IMR-90 (cell line): ENCODE data around the gene MIA2. TPM values are rescaled to one million over a fixed set of nuclear protein-coding genes. Genes with fewer than 3 reads are reported as not detected.

Source experiments
- ATAC-seq: fragments of 200-7000 bp; cut with Tn5 transposase; 2 replicates; pipeline ENCODE4 v1.9.1; 2020; ENCODE audit warnings: low read depth, mild to moderate bottlenecking, moderate library complexity
- BruUV-seq: library from RNA; stranded (reverse); fragments of 400-500 nt; replicated peaks from 2 replicates; lab custom pipeline; 2021; lab: Mats Ljungman, UMichigan
- CTCF ChIA-PET: fragments of 300-600 bp; formaldehyde crosslinking; extraction: SDS; loops from one replicate; lab custom pipeline; 2021; ENCODE audit warnings: antibody characterized with exemption; lab: Yijun Ruan, JAX
- POLR2A ChIA-PET: fragments of 300-600 bp; sonication (Branson Sonifier 250); formaldehyde crosslinking; loops from one replicate; lab custom pipeline; 2022; ENCODE audit warnings: antibody characterized with exemption; ENCODE audit not compliant: unreplicated experiment; lab: Charles Lee
- DNase-seq: peaks from one replicate; pipeline ENCODE4 v3.0.0; 2013
- H2AFZ ChIP-seq: replicated peaks from 2 replicates; pipeline ENCODE3; 2013; ENCODE audit warnings: low read length, mild to moderate bottlenecking; ENCODE audit not compliant: poor library complexity
- H2AK5ac ChIP-seq: 2 replicates; pipeline ENCODE4 v1.6.1; 2013; ENCODE audit warnings: low read depth, low read length, inconsistent platforms
- H2AK9ac ChIP-seq: replicated peaks from 2 replicates; pipeline ENCODE3; 2013; ENCODE audit warnings: mild to moderate bottlenecking, low read depth, low read length, moderate library complexity; ENCODE audit not compliant: poor library complexity
- H2BK120ac ChIP-seq: 2 replicates; pipeline ENCODE4 v1.6.1; 2013; ENCODE audit warnings: low read depth, low read length, inconsistent platforms
- H2BK15ac ChIP-seq: 3 replicates; pipeline ENCODE4 v1.6.1; 2013; ENCODE audit warnings: low read depth, low read length, inconsistent platforms
- H2BK20ac ChIP-seq: 2 replicates; pipeline ENCODE4 v1.6.1; 2013; ENCODE audit warnings: low read depth, mild to moderate bottlenecking, inconsistent platforms, low read length, moderate library complexity
- H2BK5ac ChIP-seq: 2 replicates; pipeline ENCODE4 v1.6.1; 2013; ENCODE audit warnings: mild to moderate bottlenecking, low read depth, low read length, inconsistent platforms; ENCODE audit not compliant: poor library complexity, severe bottlenecking
- H3K14ac ChIP-seq: replicated peaks from 2 replicates; pipeline ENCODE4 v1.6.1; 2013; ENCODE audit warnings: low read depth, low read length, inconsistent platforms
- H3K18ac ChIP-seq: 2 replicates; pipeline ENCODE4 v1.6.1; 2013; ENCODE audit warnings: low read depth, low read length, control low read depth
- H3K23ac ChIP-seq: 2 replicates; pipeline ENCODE4 v1.6.1; 2013; ENCODE audit warnings: low read depth, low read length, inconsistent platforms
- H3K27ac ChIP-seq: 2 replicates; pipeline ENCODE4 v1.5.1; 2013; ENCODE audit warnings: mild to moderate bottlenecking, control low read depth, low read length; ENCODE audit not compliant: insufficient read depth
- H3K27me3 ChIP-seq: 2 replicates; pipeline ENCODE4 v1.6.1; 2013; ENCODE audit warnings: low read length; ENCODE audit not compliant: control insufficient read depth, insufficient read depth
- H3K36me3 ChIP-seq: 2 replicates; pipeline ENCODE4 v1.6.1; 2013; ENCODE audit warnings: low read length, mixed read lengths; ENCODE audit not compliant: control insufficient read depth, insufficient read depth
- H3K4ac ChIP-seq: 2 replicates; pipeline ENCODE4 v1.6.1; 2013; ENCODE audit warnings: low read depth, low read length, inconsistent platforms
- H3K4me1 ChIP-seq: 2 replicates; pipeline ENCODE4 v1.6.1; 2013; ENCODE audit warnings: low read length, mixed read lengths; ENCODE audit not compliant: control insufficient read depth, insufficient read depth
- H3K4me2 ChIP-seq: 2 replicates; pipeline ENCODE4 v1.6.1; 2013; ENCODE audit warnings: low read depth, mild to moderate bottlenecking, control low read depth, low read length, moderate library complexity
- H3K4me3 ChIP-seq: 2 replicates; pipeline ENCODE4 v1.5.1; 2013; ENCODE audit warnings: low read depth, mild to moderate bottlenecking, control low read depth, low read length, moderate library complexity; ENCODE audit not compliant: insufficient read depth
- H3K56ac ChIP-seq: 2 replicates; pipeline ENCODE4 v1.6.1; 2013; ENCODE audit warnings: low read length, inconsistent platforms; ENCODE audit not compliant: insufficient read depth; ENCODE audit errors: extremely low read depth
- H3K79me1 ChIP-seq, 2 experiments: 2 replicates each; pipeline ENCODE4 v1.6.1; 2013; ENCODE audit warnings: low read length in 2 of 2, inconsistent platforms in 1 of 2, low read depth in 1 of 2
- H3K9ac ChIP-seq: 2 replicates; pipeline ENCODE4 v1.6.1; 2013; ENCODE audit warnings: low read depth, low read length, control low read depth
- H3K9me1 ChIP-seq: 2 replicates; pipeline ENCODE4 v1.6.1; 2013; ENCODE audit warnings: low read length, inconsistent platforms; ENCODE audit not compliant: insufficient read depth
- H3K9me3 ChIP-seq: 2 replicates; pipeline ENCODE4 v1.6.1; 2013; ENCODE audit warnings: low read length; ENCODE audit not compliant: control insufficient read depth, insufficient read depth
- H4K20me1 ChIP-seq: 2 replicates; pipeline ENCODE4 v1.6.1; 2013; ENCODE audit warnings: low read length, inconsistent platforms; ENCODE audit not compliant: insufficient read depth
- H4K5ac ChIP-seq: 2 replicates; pipeline ENCODE4 v1.6.1; 2013; ENCODE audit warnings: mild to moderate bottlenecking, low read depth, low read length, control low read depth
- H4K8ac ChIP-seq, 2 experiments: 2 replicates each; pipeline ENCODE4 v1.6.1; 2013; ENCODE audit warnings: low read depth in 2 of 2, low read length in 2 of 2, control low read depth in 1 of 2, inconsistent platforms in 1 of 2
- H4K91ac ChIP-seq: 2 replicates; pipeline ENCODE4 v1.6.1; 2013; ENCODE audit warnings: low read depth, low read length, inconsistent platforms; ENCODE audit not compliant: insufficient read depth
- CHD1 ChIP-seq: IDR thresholded peaks from 2 replicates; pipeline ENCODE4 v1.6.1; 2012; ENCODE audit warnings: low read depth, low read length, improper control_type of control experiment
- RAD21 ChIP-seq: IDR thresholded peaks from 2 replicates; pipeline ENCODE4 v1.6.1; 2012; ENCODE audit warnings: low read length, improper control_type of control experiment
- WGBS, 2 experiments: methylation state at CpG; one replicate each; pipeline versions ENCODE4 v1.1.5 to v1.1.7; 2013; ENCODE audit warnings: missing lambda C conversion rate in 2 of 2; ENCODE audit not compliant: insufficient read length in 1 of 2; ENCODE audit errors: extremely low coverage in 2 of 2; 5-methylcytosine and 5-hydroxymethylcytosine counted together
- dilution Hi-C: fragments of 300-500 bp; cut with HindIII; formaldehyde crosslinking; loops from one replicate; pipeline ENCODE4 v1.14.3; 2018; ENCODE audit warnings: low sequenced_read_pairs; ENCODE audit not compliant: unreplicated experiment
- in situ Hi-C: fragments of 300-500 bp; cut with MboI; formaldehyde crosslinking; loops from 3 replicates; pipeline ENCODE4 v1.14.3; 2019; ENCODE audit warnings: low sequenced_read_pairs, inconsistent platforms, mixed read lengths
- intact Hi-C: fragments of 100-400 bp; cut with micrococcal nuclease; formaldehyde crosslinking; loops from 2 replicates; pipeline ENCODE4 v1.10.0; 2022
- polyA plus RNA-seq, 3 experiments: library from polyadenylated mRNA; depleted of rRNA; stranded (reverse); fragments of >200 nt; gene quantifications; 2 replicates each; pipeline ENCODE4 v1.2.3, GENCODE V29; 2012; ENCODE audit warnings: low replicate concordance in 1 of 3
- total RNA-seq: library from RNA; depleted of rRNA; stranded (reverse); fragments of >200 nt; gene quantifications from 2 replicates; pipeline ENCODE4 v1.2.3, GENCODE V29; 2012
- TF ChIP-seq, protein P1 (sequence below): conservative IDR thresholded peaks from 2 replicates; pipeline ENCODE4 v1.5.1; 2012; ENCODE audit warnings: mild to moderate bottlenecking, low read depth, low read length, improper control_type of control experiment

The MIA2 gene
- total and polyA plus RNA-seq, 2 of the 4 experiments (the other 2 are of a cell fraction): 3.9 to 6.8 TPM

DNA sequence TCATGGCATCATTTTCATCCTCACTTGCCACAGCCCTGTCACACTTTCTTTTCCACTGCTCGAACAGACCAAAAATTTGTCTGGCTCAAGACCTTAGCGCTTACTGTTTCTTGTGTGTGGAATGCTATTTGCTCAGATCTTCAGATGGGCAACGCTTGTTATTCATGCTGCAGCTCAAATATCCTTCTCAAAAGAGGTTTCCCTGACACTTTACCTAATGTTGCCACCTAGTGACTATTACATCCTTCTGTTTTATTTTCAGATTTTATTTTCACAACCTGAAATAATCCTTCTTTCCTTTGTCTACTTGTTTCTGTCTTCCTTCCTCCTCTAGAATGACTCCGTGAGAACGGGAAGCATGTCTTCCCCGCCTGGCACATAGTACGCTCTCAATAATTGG lies 192.9 kb downstream of the MIA2 start:
- H3K9ac ChIP-seq: no peak overlapping the region
- peaks cover 4% of the 10 kb centered on the region; the same call in 1 of the 2 replicates for H3K4me1 ChIP-seq
- peak; percentile 50 for TF ChIP-seq RAD21
- TF ChIP-seq, protein P1, sequence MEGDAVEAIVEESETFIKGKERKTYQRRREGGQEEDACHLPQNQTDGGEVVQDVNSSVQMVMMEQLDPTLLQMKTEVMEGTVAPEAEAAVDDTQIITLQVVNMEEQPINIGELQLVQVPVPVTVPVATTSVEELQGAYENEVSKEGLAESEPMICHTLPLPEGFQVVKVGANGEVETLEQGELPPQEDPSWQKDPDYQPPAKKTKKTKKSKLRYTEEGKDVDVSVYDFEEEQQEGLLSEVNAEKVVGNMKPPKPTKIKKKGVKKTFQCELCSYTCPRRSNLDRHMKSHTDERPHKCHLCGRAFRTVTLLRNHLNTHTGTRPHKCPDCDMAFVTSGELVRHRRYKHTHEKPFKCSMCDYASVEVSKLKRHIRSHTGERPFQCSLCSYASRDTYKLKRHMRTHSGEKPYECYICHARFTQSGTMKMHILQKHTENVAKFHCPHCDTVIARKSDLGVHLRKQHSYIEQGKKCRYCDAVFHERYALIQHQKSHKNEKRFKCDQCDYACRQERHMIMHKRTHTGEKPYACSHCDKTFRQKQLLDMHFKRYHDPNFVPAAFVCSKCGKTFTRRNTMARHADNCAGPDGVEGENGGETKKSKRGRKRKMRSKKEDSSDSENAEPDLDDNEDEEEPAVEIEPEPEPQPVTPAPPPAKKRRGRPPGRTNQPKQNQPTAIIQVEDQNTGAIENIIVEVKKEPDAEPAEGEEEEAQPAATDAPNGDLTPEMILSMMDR: peak; percentile 46
- TF ChIP-seq CHD1: no peak
- CTCF ChIA-PET: interaction anchor here (1.1 kb wide), 1 partner anchor 30 kb away, joined by 3 read pairs; no protein-coding TSS in a partner anchor
- dilution Hi-C loops: no loop called here
- ATAC-seq (0 out of 2 replicates have a peak, but pooled peaks have one; percentile 7), DNase-seq (peak; percentile 59)
- POLR2A ChIA-PET: no interaction called here
- no peak overlapping the region for H2BK120ac ChIP-seq
- no peak overlapping the region for H3K4me3 ChIP-seq
- H2BK15ac ChIP-seq: no peak overlapping the region
- H3K9me3 ChIP-seq: no peaks in the 10 kb centered on the region
- H3K56ac ChIP-seq: no peak overlapping the region
- H3K36me3 ChIP-seq: no peaks in the 10 kb centered on the region
- H2AK9ac ChIP-seq: no peak overlapping the region
- no peak overlapping the region for H4K91ac ChIP-seq
- peaks cover 18% of the 10 kb centered on the region; the same call in 1 of the 2 replicates for H4K20me1 ChIP-seq
- no TSS peak for BruUV-seq
- H2AK5ac ChIP-seq: no peak overlapping the region
- 0 out of 2 replicates have a peak, but pooled peaks cover 4% of the 10 kb centered on the region for H3K9me1 ChIP-seq
- in situ Hi-C loops: no loop called here
- H3K27me3 ChIP-seq: no peaks in the 10 kb centered on the region
- intact Hi-C loops: no loop called here
- 0 out of 2 replicates have a peak overlapping the region, but pooled peaks have one; percentile 1 for H3K4ac ChIP-seq
- H3K79me1 ChIP-seq: peaks cover 19 to 47% of the 10 kb centered on the region in 2 experiments
- no peak overlapping the region for H3K27ac ChIP-seq
- H3K4me2 ChIP-seq: peak overlapping the region; percentile 25; the same call in 1 of the 2 replicates
- H2BK5ac ChIP-seq: no peak overlapping the region
- H2BK20ac ChIP-seq: no peak overlapping the region
- no CpG with 5 or more reads among the region's 7 CpGs for WGBS, 2 experiments
- no peak overlapping the region for H3K23ac ChIP-seq
- H4K5ac ChIP-seq: no peak overlapping the region
- no peak overlapping the region; the same call in 1 of the 2 replicates for H3K14ac ChIP-seq
- no peak overlapping the region for H4K8ac ChIP-seq
- no peak overlapping the region for H3K18ac ChIP-seq
- no peak overlapping the region for H2AFZ ChIP-seq
